ENCODE measurements around the gene STX12.
"Not testable (repeated sequence)": the region's sequence is repeated elsewhere in the genome, so short reads cannot be mapped to it uniquely, and the experiment has no call there.

Gene STX12

GRCh38 chr1:27835501-27835900 is 62.5 kb downstream of the STX12 start:
- Histone ChIP-seq H3K27ac (ENCODE audit: low read depth, low read length) (no peak overlapping the region), H3K9ac (ENCODE audit: low read length in 5 of 5) (peak overlapping the region in 1 of 5 donors; percentile 32), H3K36me3 (ENCODE audit: control insufficient read depth in 5 of 5, insufficient read depth in 5 of 5, low read length in 5 of 5) (peaks cover 19 to 37% (median 32%) of the 10 kb centered on the region in 5 donors), H3K4me1 (ENCODE audit: control insufficient read depth in 5 of 5, insufficient read depth in 5 of 5, low read length in 5 of 5) (peaks cover 0 to 17% (median 15%) of the 10 kb centered on the region in 5 donors), H3K4me3 (ENCODE audit: low read depth in 1 of 5, low read length in 5 of 5) (no peak overlapping the region), H3K9me3 (ENCODE audit: control insufficient read depth in 5 of 5, low read length in 5 of 5) (no peaks in the 10 kb centered on the region), H3K27me3 (ENCODE audit: control insufficient read depth in 5 of 5, insufficient read depth in 4 of 5, low read length in 5 of 5) (no peaks in the 10 kb centered on the region)

DNA sequence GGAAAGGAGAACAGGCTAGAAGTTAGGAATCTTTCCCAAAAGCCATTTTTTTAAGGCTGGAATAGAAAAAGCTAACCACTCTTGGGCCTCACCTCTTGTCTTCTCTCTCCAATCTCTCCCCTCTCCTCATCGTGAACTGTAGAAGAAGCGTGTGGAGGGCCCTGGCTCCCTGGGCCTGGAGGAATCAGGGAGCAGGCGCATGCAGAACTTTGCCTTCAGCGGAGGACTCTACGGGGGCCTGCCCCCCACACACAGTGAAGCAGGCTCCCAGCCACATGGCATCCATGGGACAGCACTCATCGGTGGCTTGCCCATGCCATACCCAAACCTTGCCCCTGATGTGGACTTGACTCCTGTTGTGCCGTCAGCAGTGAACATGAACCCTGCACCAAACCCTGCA is 76.9 kb downstream of the STX12 start:
- Histone ChIP-seq H3K27ac (ENCODE audit: low read depth, low read length) (no peak overlapping the region), H3K36me3 (ENCODE audit: control insufficient read depth in 5 of 5, insufficient read depth in 5 of 5, low read length in 5 of 5) (peaks cover 24 to 62% (median 55%) of the 10 kb centered on the region in 5 donors), H3K4me1 (ENCODE audit: control insufficient read depth in 5 of 5, insufficient read depth in 5 of 5, low read length in 5 of 5) (no peaks in the 10 kb centered on the region), H3K4me3 (ENCODE audit: low read depth in 1 of 5, low read length in 5 of 5) (no peak overlapping the region), H3K9ac (ENCODE audit: low read length in 5 of 5) (peak overlapping the region in 1 of 5 donors; percentile 30), H3K9me3 (ENCODE audit: control insufficient read depth in 5 of 5, low read length in 5 of 5) (no peaks in the 10 kb centered on the region), H3K27me3 (ENCODE audit: control insufficient read depth in 5 of 5, insufficient read depth in 4 of 5, low read length in 5 of 5) (no peaks in the 10 kb centered on the region)

DNA sequence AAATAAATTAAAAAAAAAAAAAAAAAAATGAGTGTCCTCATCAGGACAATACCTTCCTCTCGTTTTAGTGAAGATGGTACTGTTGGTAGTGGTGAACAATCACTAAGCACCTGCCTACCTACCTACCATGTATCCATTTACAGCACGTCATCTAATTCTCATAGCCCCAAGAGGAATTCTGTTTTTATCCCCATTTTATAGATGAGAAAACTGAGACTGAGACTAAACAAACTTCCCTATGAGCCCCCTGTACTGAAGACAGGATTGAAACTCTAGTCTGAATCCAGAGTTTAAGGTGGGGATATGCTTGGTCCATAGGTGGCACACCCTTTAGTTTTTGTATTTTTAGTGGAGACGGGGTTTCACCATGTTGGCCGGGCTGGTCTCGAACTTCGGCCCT is 82.1 kb downstream of the STX12 start:
- no peak overlapping the region for H3K27ac ChIP-seq (ENCODE audit: low read depth, low read length)
- H3K4me1 ChIP-seq (ENCODE audit: control insufficient read depth in 5 of 5, insufficient read depth in 5 of 5, low read length in 5 of 5), result peaks cover 1 to 18% (median 13%) of the 10 kb centered on the region in 5 donors
- H3K27me3 ChIP-seq (ENCODE audit: control insufficient read depth in 5 of 5, insufficient read depth in 4 of 5, low read length in 5 of 5), result no peaks in the 10 kb centered on the region
- peaks cover 12 to 18% (median 18%) of the 10 kb centered on the region in 5 donors for H3K36me3 ChIP-seq (ENCODE audit: control insufficient read depth in 5 of 5, insufficient read depth in 5 of 5, low read length in 5 of 5)
- no peak overlapping the region for H3K9ac ChIP-seq (ENCODE audit: low read length in 5 of 5)
- no peak overlapping the region for H3K4me3 ChIP-seq (ENCODE audit: low read depth in 1 of 5, low read length in 5 of 5)
- no peaks in the 10 kb centered on the region for H3K9me3 ChIP-seq (ENCODE audit: control insufficient read depth in 5 of 5, low read length in 5 of 5)

DNA sequence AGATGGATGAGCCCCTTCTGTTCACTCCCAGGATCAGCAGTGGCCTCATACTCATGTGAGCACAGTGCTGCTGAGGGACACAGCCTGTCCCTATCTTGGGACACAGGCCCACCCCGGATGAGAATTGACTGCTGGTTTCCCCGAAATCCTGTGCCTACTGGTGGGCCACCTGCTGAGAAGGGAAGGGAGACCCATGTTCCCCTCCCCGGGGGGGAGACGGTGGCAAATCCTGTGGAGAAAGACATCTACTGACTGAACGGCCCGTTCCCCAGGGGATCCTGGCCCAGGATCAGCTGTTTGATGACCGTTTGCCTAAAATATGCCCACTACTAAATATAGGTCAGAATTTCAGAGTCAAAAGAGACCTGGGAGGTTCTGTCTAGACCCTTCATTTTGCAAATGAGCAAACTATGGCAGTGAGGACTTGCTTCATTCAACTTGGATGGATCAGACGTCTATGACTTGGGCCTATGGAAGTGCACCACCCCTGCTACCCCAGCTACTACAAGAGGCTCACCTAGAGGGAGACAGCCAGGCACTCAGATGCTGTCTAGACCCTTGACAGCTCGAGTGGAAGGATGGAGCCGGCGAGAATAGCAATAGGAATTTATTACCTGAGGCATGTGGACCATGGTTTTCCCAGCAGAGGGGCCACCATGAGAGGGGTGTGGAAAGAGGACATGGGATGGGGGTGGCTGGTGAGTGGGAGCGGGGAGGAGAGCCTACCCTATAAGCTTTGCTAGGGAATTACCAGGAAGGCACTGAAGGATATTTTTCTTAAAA is 83.7 kb downstream of the STX12 start:
- Histone ChIP-seq H3K4me3 (ENCODE audit: low read depth in 1 of 5, low read length in 5 of 5) (no peak overlapping the region), H3K36me3 (ENCODE audit: control insufficient read depth in 5 of 5, insufficient read depth in 5 of 5, low read length in 5 of 5) (peaks cover under 1 to 2% (median 2%) of the 10 kb centered on the region in 5 donors), H3K9me3 (ENCODE audit: control insufficient read depth in 5 of 5, low read length in 5 of 5) (no peaks in the 10 kb centered on the region), H3K9ac (ENCODE audit: low read length in 5 of 5) (no peak overlapping the region), H3K27ac (ENCODE audit: low read depth, low read length) (no peak overlapping the region), H3K4me1 (ENCODE audit: control insufficient read depth in 5 of 5, insufficient read depth in 5 of 5, low read length in 5 of 5) (peaks cover 1 to 18% (median 13%) of the 10 kb centered on the region in 5 donors), H3K27me3 (ENCODE audit: control insufficient read depth in 5 of 5, insufficient read depth in 4 of 5, low read length in 5 of 5) (no peaks in the 10 kb centered on the region)

DNA sequence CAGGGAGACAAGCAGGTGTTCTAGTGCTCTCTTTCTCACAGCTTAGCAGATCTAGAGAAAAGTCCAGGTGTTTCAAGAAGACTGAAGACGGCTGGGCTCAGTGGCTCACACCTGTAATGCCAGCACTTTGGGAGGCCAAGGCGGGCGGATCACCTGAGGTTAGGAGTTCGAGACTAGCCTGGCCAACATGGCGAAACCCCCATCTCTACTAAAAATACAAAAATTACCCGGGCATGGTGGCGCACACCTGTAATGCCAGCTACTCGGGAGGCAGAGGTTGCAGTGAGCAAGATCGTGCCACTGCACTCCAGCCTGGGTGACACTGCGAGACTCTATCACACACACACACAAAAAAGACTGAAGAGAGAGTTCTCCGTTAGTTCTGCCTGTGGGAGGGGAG is 84.5 kb downstream of the STX12 start:
- not testable (repeated sequence) for H3K27me3 ChIP-seq (ENCODE audit: control insufficient read depth in 5 of 5, insufficient read depth in 4 of 5, low read length in 5 of 5); H3K9ac ChIP-seq (ENCODE audit: low read length in 5 of 5); H3K4me3 ChIP-seq (ENCODE audit: low read depth in 1 of 5, low read length in 5 of 5); H3K9me3 ChIP-seq (ENCODE audit: control insufficient read depth in 5 of 5, low read length in 5 of 5); H3K27ac ChIP-seq (ENCODE audit: low read depth, low read length); H3K36me3 ChIP-seq (ENCODE audit: control insufficient read depth in 5 of 5, insufficient read depth in 5 of 5, low read length in 5 of 5)
- H3K4me1 ChIP-seq (ENCODE audit: control insufficient read depth in 5 of 5, insufficient read depth in 5 of 5, low read length in 5 of 5), result peaks cover 3 to 25% (median 21%) of the 10 kb centered on the region in 5 donors

DNA sequence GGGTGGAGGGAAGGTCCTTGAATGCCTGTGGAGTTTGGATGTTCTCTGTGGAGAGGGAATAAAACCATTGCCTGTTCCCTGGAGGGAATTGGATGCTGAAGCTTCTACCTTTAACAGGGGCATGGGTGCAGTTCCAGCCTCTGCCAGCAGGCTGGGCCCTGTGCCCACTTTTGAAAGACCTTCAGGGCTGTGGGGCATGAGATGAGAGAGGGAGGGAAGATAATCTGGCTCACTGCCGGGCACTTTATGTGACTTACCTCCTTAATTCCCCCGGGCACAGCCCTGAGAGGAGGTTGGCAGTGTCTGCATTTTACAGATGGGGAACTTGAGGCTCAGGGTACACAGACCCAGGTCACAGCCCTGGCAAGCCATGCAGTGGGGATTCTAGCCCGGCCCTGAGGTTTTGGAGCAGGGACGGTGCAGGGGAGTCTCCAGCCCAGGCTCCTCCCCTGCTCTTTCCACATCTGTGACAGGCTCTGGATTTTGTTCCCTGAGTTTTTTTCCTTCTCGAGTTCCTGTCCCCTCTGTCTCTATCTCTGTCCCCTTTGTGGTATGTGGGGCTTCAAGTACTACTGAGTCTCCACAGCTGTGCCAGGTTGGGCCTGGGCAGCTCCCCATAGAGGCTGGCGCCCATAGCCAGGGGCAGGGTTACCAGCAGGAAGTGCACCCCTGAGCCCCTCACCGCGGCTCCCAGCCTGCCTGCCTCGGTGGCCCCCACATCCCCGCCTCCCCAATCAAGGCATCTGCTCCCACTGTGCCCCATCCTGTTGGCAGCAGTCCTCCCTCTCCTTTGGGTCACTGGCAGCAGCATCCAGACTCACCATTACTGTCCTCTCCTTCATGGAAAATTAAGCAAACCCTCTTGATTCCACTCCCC is 85.3 kb downstream of the STX12 start:
- Histone ChIP-seq H3K27ac (ENCODE audit: low read depth, low read length) (no peak overlapping the region), H3K27me3 (ENCODE audit: control insufficient read depth in 5 of 5, insufficient read depth in 4 of 5, low read length in 5 of 5) (no peaks in the 10 kb centered on the region), H3K36me3 (ENCODE audit: control insufficient read depth in 5 of 5, insufficient read depth in 5 of 5, low read length in 5 of 5) (no peaks in the 10 kb centered on the region), H3K4me1 (ENCODE audit: control insufficient read depth in 5 of 5, insufficient read depth in 5 of 5, low read length in 5 of 5) (peaks cover 10 to 32% (median 28%) of the 10 kb centered on the region in 5 donors), H3K4me3 (ENCODE audit: low read depth in 1 of 5, low read length in 5 of 5) (peak overlapping the region in 3 of 5 donors; percentile 39 to 53 (median 41)), H3K9me3 (ENCODE audit: control insufficient read depth in 5 of 5, low read length in 5 of 5) (no peaks in the 10 kb centered on the region), H3K9ac (ENCODE audit: low read length in 5 of 5) (peak overlapping the region in 3 of 5 donors; percentile 14 to 41 (median 26))

DNA sequence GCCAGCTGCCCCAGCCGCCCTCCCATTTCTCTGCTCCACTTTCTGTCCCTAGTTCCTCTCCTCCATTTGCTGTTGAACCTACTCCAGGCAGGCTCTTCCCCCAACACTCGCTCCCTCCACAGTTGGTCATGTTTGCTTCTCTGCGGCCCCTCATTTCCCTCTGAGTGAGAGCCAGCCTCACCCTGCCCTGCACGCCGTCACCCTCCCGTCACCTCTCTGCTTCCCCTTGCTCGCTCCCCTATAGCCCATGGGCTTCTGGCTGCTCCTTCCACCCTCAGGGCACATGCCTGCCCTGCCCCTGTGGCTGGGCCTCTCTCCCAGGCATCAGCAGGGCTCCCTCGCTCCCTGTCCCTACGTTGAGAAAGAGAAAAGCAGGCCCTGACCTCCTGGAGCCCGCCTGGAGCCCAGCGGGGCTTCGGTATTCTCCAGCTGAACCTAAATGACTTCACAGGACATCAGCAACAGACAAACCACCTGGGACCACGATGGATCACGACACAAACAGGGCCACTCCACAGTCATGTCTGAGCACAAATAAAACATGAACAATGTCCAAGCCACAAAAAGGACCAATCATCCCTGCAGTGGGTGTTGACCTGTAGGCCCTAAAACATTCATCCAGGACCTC is 86.0 kb downstream of the STX12 start:
- H3K4me3 ChIP-seq (ENCODE audit: low read depth in 1 of 5, low read length in 5 of 5), result no peak overlapping the region
- H3K4me1 ChIP-seq (ENCODE audit: control insufficient read depth in 5 of 5, insufficient read depth in 5 of 5, low read length in 5 of 5), result peaks cover 10 to 40% (median 33%) of the 10 kb centered on the region in 5 donors
- H3K27me3 ChIP-seq (ENCODE audit: control insufficient read depth in 5 of 5, insufficient read depth in 4 of 5, low read length in 5 of 5), result no peaks in the 10 kb centered on the region
- H3K9ac ChIP-seq (ENCODE audit: low read length in 5 of 5), result peak overlapping the region in 1 of 5 donors; percentile 41
- no peaks in the 10 kb centered on the region for H3K9me3 ChIP-seq (ENCODE audit: control insufficient read depth in 5 of 5, low read length in 5 of 5)
- H3K27ac ChIP-seq (ENCODE audit: low read depth, low read length), result no peak overlapping the region
- H3K36me3 ChIP-seq (ENCODE audit: control insufficient read depth in 5 of 5, insufficient read depth in 5 of 5, low read length in 5 of 5), result no peaks in the 10 kb centered on the region

DNA sequence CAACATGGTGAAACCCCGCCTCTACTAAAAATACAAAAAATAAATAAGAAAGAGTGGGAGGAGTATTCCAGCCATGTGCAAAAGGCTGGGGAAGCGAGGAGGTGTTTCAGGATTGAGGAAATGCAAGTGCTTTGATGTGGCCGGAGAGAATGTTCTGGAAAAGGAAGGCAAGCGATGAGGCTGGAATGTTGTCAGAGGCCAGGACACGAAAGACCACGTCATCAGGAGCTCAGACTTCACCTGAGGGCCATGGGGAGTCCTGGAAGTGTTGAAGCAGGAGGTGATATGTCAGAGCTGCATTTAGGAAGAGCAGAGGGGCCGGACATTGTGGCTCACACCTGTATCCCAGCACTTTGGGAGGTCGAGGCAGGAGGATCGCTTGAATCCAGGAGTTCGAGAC is 88.4 kb downstream of the STX12 start:
- no peak overlapping the region for H3K9ac ChIP-seq (ENCODE audit: low read length in 5 of 5)

DNA sequence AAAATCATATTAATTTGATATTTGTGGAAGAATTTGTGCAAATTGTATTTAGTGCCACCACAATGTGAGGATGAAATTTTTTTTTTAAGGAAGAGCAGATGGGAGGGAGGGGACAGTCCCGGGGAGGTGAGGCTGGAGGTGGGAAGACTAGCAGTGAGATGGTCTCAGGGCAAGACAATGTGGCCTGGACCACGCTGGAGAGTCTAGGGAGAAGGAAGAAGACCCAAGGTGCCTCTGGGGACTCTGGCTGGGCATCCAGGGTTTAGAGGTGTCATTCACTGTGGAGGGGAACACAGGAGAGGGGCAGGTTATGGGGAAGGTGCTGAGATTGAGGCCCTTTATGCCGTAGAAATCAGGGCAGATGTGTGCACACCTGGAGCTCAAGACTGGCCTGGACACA is 89.0 kb downstream of the STX12 start:
- Histone ChIP-seq H3K9ac (ENCODE audit: low read length in 5 of 5) (peak overlapping the region in 4 of 5 donors; percentile 60 to 80 (median 73)), H3K4me3 (ENCODE audit: low read depth in 1 of 5, low read length in 5 of 5) (peak overlapping the region in 2 of 5 donors; percentile 7 to 54), H3K9me3 (ENCODE audit: control insufficient read depth in 5 of 5, low read length in 5 of 5) (no peaks in the 10 kb centered on the region), H3K27me3 (ENCODE audit: control insufficient read depth in 5 of 5, insufficient read depth in 4 of 5, low read length in 5 of 5) (no peaks in the 10 kb centered on the region), H3K36me3 (ENCODE audit: control insufficient read depth in 5 of 5, insufficient read depth in 5 of 5, low read length in 5 of 5) (no peaks in the 10 kb centered on the region), H3K4me1 (ENCODE audit: control insufficient read depth in 5 of 5, insufficient read depth in 5 of 5, low read length in 5 of 5) (peaks cover 10 to 52% (median 38%) of the 10 kb centered on the region in 5 donors), H3K27ac (ENCODE audit: low read depth, low read length) (peak overlapping the region; percentile 90)

More for the DNA sequence above, 88.4 kb downstream of the STX12 start:
- H3K27me3 ChIP-seq (ENCODE audit: control insufficient read depth in 5 of 5, insufficient read depth in 4 of 5, low read length in 5 of 5), result no peaks in the 10 kb centered on the region
- H3K4me1 ChIP-seq (ENCODE audit: control insufficient read depth in 5 of 5, insufficient read depth in 5 of 5, low read length in 5 of 5), result peaks cover 10 to 51% (median 38%) of the 10 kb centered on the region in 5 donors
- H3K4me3 ChIP-seq (ENCODE audit: low read depth in 1 of 5, low read length in 5 of 5), result no peak overlapping the region
- no peak overlapping the region for H3K27ac ChIP-seq (ENCODE audit: low read depth, low read length)
- H3K9me3 ChIP-seq (ENCODE audit: control insufficient read depth in 5 of 5, low read length in 5 of 5), result no peaks in the 10 kb centered on the region
- H3K36me3 ChIP-seq (ENCODE audit: control insufficient read depth in 5 of 5, insufficient read depth in 5 of 5, low read length in 5 of 5), result no peaks in the 10 kb centered on the region
